Tibial nerve (tissue), 4 donors: ENCODE results near the gene CHSY3. TPM values are rescaled to one million over a fixed set of nuclear protein-coding genes. Genes with fewer than 3 reads are reported as not detected.

Source experiments
- DNase-seq, 2 donors: peaks; one replicate each; pipeline ENCODE4 v3.0.0-alpha.2; 2019; ENCODE audit warnings: low spot score in 2 of 2
- H3K27ac ChIP-seq, 4 donors: fragments of 200-600 bp; sonication (generic) in 3 of 4; one replicate each; pipeline ENCODE4 v1.5.1; 2017 to 2019; ENCODE audit warnings: mild to moderate bottlenecking in 1 of 4
- H3K27me3 ChIP-seq, 2 donors: fragments of 200-600 bp; sonication (generic) in 1 of 2; one replicate each; pipeline versions ENCODE4 v1.5.1 to v1.6.0; 2017 to 2019
- H3K36me3 ChIP-seq, 3 donors: fragments of 200-600 bp; sonication (generic); one replicate each; pipeline ENCODE4 v1.5.1; 2018 to 2019
- H3K4me1 ChIP-seq, 4 donors: fragments of 200-600 bp; sonication (generic) in 3 of 4; one replicate each; pipeline ENCODE4 v1.5.1; 2017 to 2019
- H3K4me3 ChIP-seq, 4 donors: fragments of 200-600 bp; sonication (generic) in 3 of 4; one replicate each; pipeline ENCODE4 v1.5.1; 2017 to 2019; ENCODE audit warnings: mild to moderate bottlenecking in 1 of 4, moderate library complexity in 1 of 4
- H3K9me3 ChIP-seq, 4 donors: fragments of 200-600 bp; sonication (generic) in 3 of 4; one replicate each; pipeline ENCODE4 v1.5.1; 2017 to 2019
- EP300 ChIP-seq, 2 donors: sonication (generic); formaldehyde crosslinking; IDR thresholded peaks; one replicate each; pipeline ENCODE4 v1.6.1; 2017; ENCODE audit warnings: antibody characterized with exemption in 2 of 2, mild to moderate bottlenecking in 1 of 2
- POLR2A ChIP-seq, 2 donors: fragments of 450-650 bp; IDR thresholded peaks; one replicate each; pipeline ENCODE4 v1.6.1; 2017; ENCODE audit warnings: antibody characterized with exemption in 2 of 2, mild to moderate bottlenecking in 2 of 2, moderate library complexity in 2 of 2
- WGBS, 2 donors: methylation state at CpG; one replicate each; pipeline ENCODE4 v1.1.5; 2018; 5-methylcytosine and 5-hydroxymethylcytosine counted together
- total RNA-seq, 4 donors: library from RNA; depleted of rRNA; stranded (reverse); fragments of >200 nt; gene quantifications; one replicate each; pipeline ENCODE4 v1.1.0, GENCODE V29; 2016
- TF ChIP-seq, protein P1 (sequence below), 5 experiments: fragments of 200-600 bp in 3 of 5; fragments of 450-650 bp in 2 of 5; sonication (generic) in 3 of 5; IDR thresholded peaks; one replicate each; pipeline ENCODE4 v1.5.1; 2016 to 2019; ENCODE audit warnings: antibody characterized with exemption in 5 of 5, mild to moderate bottlenecking in 3 of 5, moderate library complexity in 2 of 5

CHSY3 gene
- total RNA-seq, 4 donors from 2014 or later = 3.6 to 11.2 (median 6.2) TPM

DNA sequence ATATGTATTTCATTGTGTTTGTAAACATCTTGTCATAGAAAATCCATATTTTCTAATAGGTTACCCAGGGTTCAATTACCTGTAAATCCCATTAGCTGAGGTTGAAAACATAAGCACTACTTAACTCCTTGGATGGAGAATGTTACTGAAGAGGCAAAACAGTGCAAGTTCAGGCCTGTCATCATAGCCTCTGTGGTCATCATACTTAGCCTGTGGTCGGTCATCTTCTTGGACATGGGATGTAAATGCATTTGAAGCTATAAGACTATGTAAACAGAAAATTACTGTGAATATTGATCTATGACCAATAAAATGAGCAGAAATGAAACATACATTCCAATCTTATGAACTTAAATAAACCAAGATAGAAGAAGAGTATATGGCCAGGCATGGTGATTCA lies 164.7 kb downstream of the CHSY3 start:
- Histone ChIP-seq H3K36me3 (no peaks in the 10 kb centered on the region), H3K9me3 (no peaks in the 10 kb centered on the region), H3K27me3 (no peaks in the 10 kb centered on the region), H3K4me1 (no peaks in the 10 kb centered on the region), H3K27ac (no peak overlapping the region), H3K4me3 (no peak overlapping the region)
- WGBS, 2 donors = 93 to 94% methylated on average over 1 of the region's 1 CpG
- DNase-seq = no peak
- no peak for TF ChIP-seq POLR2A (IDR thresholded peaks at IDR 0.05)
- TF ChIP-seq EP300 (IDR thresholded peaks at IDR 0.05) = no peak
- TF ChIP-seq, protein P1, sequence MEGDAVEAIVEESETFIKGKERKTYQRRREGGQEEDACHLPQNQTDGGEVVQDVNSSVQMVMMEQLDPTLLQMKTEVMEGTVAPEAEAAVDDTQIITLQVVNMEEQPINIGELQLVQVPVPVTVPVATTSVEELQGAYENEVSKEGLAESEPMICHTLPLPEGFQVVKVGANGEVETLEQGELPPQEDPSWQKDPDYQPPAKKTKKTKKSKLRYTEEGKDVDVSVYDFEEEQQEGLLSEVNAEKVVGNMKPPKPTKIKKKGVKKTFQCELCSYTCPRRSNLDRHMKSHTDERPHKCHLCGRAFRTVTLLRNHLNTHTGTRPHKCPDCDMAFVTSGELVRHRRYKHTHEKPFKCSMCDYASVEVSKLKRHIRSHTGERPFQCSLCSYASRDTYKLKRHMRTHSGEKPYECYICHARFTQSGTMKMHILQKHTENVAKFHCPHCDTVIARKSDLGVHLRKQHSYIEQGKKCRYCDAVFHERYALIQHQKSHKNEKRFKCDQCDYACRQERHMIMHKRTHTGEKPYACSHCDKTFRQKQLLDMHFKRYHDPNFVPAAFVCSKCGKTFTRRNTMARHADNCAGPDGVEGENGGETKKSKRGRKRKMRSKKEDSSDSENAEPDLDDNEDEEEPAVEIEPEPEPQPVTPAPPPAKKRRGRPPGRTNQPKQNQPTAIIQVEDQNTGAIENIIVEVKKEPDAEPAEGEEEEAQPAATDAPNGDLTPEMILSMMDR (IDR thresholded peaks at IDR 0.05) = no peak

DNA sequence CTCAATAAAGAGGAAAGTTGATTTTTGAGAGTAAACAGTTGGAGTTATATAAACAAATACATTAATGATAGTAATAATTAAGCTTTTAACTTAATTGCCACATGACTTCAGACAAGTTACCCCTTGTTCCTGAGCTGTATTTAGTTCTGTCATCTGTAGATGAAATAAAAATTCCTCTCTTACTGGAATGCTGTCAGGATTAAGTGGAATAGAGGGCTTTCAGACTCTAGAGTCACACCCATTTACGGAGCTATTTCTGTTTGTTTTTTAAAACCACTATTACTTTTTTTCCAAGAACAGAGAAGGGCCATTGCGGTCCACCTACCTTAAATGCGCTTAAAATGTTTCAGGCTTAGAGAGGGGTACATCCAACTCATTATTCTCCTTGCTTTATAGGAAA lies 170.6 kb downstream of the CHSY3 start:
- no peak for TF ChIP-seq EP300 (IDR thresholded peaks at IDR 0.05)
- WGBS, 2 donors = 63 to 68% methylated on average over 3 of the region's 3 CpGs
- Histone ChIP-seq H3K27me3 (no peaks in the 10 kb centered on the region), H3K27ac (no peak overlapping the region), H3K9me3 (no peaks in the 10 kb centered on the region), H3K4me3 (no peak overlapping the region), H3K4me1 (no peaks in the 10 kb centered on the region), H3K36me3 (no peaks in the 10 kb centered on the region)
- no peak for DNase-seq

DNA sequence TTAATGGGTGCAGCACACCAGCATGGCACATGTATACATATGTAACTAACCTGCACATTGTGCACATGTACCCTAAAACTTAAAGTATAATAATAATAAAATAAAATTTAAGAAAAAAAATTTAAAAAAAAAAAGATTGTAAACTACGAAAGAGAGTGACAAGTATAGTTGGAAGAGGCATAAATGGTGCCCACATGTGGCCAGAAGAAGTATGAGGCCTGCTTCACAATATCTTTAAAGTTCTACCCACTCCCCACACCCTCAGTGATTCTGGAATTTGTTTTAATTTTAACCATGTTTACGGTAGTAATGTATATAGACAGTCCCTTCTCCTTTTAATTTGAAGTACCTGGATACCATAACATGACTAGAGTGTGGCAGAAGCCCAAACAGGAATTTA lies 172.7 kb downstream of the CHSY3 start:
- Histone ChIP-seq H3K4me1 (no peaks in the 10 kb centered on the region), H3K9me3 (no peaks in the 10 kb centered on the region), H3K27me3 (no peaks in the 10 kb centered on the region), H3K27ac (no peak overlapping the region), H3K36me3 (no peaks in the 10 kb centered on the region), H3K4me3 (no peak overlapping the region)
- no peak for DNase-seq
- 86 to 93% methylated on average over 2 of the region's 2 CpGs for WGBS, 2 donors
- TF ChIP-seq EP300 (IDR thresholded peaks at IDR 0.05) (no peak), POLR2A (IDR thresholded peaks at IDR 0.05) (no peak)
- TF ChIP-seq, protein P1 (IDR thresholded peaks at IDR 0.05) = no peak

DNA sequence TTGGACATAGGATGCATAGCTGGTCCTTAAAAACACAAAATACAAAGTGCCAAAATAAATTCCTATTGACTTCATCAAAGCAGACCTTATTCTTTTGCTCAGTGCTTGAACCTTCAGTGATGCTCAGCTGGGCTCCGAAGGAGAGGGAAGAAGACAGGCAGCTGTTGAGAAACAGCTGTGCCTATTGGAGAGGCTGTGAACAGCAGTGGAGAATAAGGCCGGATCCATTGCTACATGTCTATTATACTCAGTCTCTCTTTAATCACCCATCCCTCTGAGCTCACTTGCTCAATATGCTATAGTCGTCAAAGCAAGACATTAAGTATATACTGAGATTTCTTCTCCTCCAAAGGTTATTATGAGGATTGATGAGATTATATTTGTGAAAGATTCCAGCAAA lies 174.4 kb downstream of the CHSY3 start:
- 67 to 69% methylated on average over 3 of the region's 3 CpGs for WGBS, 2 donors
- no peaks in the 10 kb centered on the region for H3K9me3 ChIP-seq
- no peak overlapping the region for H3K4me3 ChIP-seq
- DNase-seq = no peak
- no peaks in the 10 kb centered on the region for H3K36me3 ChIP-seq
- TF ChIP-seq, protein P1 (IDR thresholded peaks at IDR 0.05) = no peak
- TF ChIP-seq POLR2A (IDR thresholded peaks at IDR 0.05) = no peak
- TF ChIP-seq EP300 (IDR thresholded peaks at IDR 0.05) = no peak
- H3K27me3 ChIP-seq = no peaks in the 10 kb centered on the region
- H3K4me1 ChIP-seq = no peaks in the 10 kb centered on the region
- H3K27ac ChIP-seq = no peak overlapping the region

DNA sequence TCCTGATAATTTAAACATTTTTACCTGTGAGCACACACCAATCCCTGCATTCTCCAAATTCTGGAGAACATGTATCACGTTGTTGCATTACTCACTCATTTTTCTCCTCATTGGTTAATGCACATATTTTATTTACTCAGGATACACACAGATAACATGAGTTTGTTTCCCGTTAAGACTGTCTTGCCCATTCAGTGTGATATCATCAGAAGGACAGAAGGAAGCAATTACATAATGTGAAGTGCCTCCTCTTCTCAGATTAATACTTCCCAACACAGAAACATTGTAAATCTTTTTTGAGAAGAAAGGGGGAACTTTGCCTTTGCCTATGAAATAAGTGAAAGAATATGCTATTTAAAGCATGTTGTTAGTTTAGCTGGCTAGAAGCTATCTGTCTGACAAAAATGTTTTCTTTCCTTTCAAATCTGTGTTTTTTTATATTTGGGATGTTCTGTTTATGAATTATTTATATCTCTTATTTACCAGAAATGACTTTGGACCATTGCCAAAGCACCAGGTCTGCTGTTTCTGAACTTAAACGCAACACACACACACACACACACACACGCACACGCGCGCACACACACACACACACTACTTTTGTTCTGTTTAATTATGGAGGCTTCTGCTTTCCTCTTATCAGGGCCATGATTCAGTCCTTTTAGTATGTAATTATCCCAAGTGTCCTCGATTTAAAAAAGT lies 186.5 kb downstream of the CHSY3 start:
- H3K4me1 ChIP-seq = no peaks in the 10 kb centered on the region

More for the DNA sequence above, 186.5 kb downstream of the CHSY3 start:
- 48 to 55% methylated on average over 8 of the region's 8 CpGs for WGBS, 2 donors
- Histone ChIP-seq H3K27me3 (no peaks in the 10 kb centered on the region), H3K9me3 (peaks cover 0 to 5% (median 0%) of the 10 kb centered on the region in 4 donors), H3K36me3 (no peaks in the 10 kb centered on the region), H3K27ac (no peak overlapping the region), H3K4me3 (no peak overlapping the region)
- no peak for DNase-seq
- no peak for TF ChIP-seq POLR2A (IDR thresholded peaks at IDR 0.05)
- TF ChIP-seq, protein P1 (IDR thresholded peaks at IDR 0.05) = no peak
